Jurkat, Clone E6-1 (cell line): ENCODE data around the gene ANTKMT. TPM values are rescaled to one million over a fixed set of nuclear protein-coding genes. Genes with fewer than 3 reads are reported as not detected.

ENCODE experiments used
- DNase-seq: peaks from one replicate; pipeline ENCODE4 v3.0.0-alpha.2; 2011; ENCODE audit warnings: low read depth, low spot score
- H3K4me3 ChIP-seq: 2 replicates; pipeline ENCODE4 v1.5.1; 2011; ENCODE audit warnings: mild to moderate bottlenecking, low read length, control low read depth, moderate library complexity
- polyA plus RNA-seq: library from polyadenylated mRNA; unstranded; fragments of >200 nt; gene quantifications from one replicate; pipeline ENCODE4 v1.2.1, GENCODE V29; 2012; ENCODE audit warnings: missing spikeins; ENCODE audit not compliant: insufficient read length, insufficient read depth

ANTKMT gene
- polyA plus RNA-seq: 47.5 TPM

- H3K4me3 ChIP-seq: peak within 1 kb of the TSS; percentile 73
- peak; percentile 84 for DNase-seq
Measured at GRCh38 chr16:720990-721764, at the start of gene ANTKMT. TSS of gene ANTKMT (plus strand) at chr16:721146. CDS start at chr16:721275, 129 bp downstream.

GRCh38 chr16:671353-672131, 49.4 kb upstream of the ANTKMT start:
- DNase-seq: no peak
- no peak overlapping the region for H3K4me3 ChIP-seq

GRCh38 chr16:672371-672770, 48.6 kb upstream of the ANTKMT start:
- DNase-seq: no peak
- no peak overlapping the region for H3K4me3 ChIP-seq

- DNase-seq: no peak
- no peak overlapping the region for H3K4me3 ChIP-seq
Measured at GRCh38 chr16:672851-673250, 48.1 kb upstream of the ANTKMT start.

- no peak for DNase-seq
- no peak overlapping the region for H3K4me3 ChIP-seq
Measured at GRCh38 chr16:673399-673991, 47.5 kb upstream of the ANTKMT start.

- DNase-seq: no peak
- H3K4me3 ChIP-seq: no peak overlapping the region
Measured at GRCh38 chr16:674214-674881, 46.6 kb upstream of the ANTKMT start.

GRCh38 chr16:674968-675883, 45.7 kb upstream of the ANTKMT start, which contains the start of gene RHBDL1:
TSS of gene RHBDL1 (plus strand) at chr16:675671. CDS start at chr16:675791, 120 bp downstream.
- DNase-seq: no peak
- H3K4me3 ChIP-seq: no peak within 1 kb of the TSS

- H3K4me3 ChIP-seq: no peak overlapping the region
- DNase-seq: no peak
Measured at GRCh38 chr16:675884-676564, 44.9 kb upstream of the ANTKMT start.

- no peak overlapping the region for H3K4me3 ChIP-seq
- no peak for DNase-seq
Measured at GRCh38 chr16:676565-676902, 44.4 kb upstream of the ANTKMT start.

- DNase-seq: no peak
- H3K4me3 ChIP-seq: no peak overlapping the region
Measured at GRCh38 chr16:676913-677312, 44.0 kb upstream of the ANTKMT start.

GRCh38 chr16:677316-678190, 43.4 kb upstream of the ANTKMT start:
- no peak overlapping the region for H3K4me3 ChIP-seq
- DNase-seq: no peak

GRCh38 chr16:678209-678857, 42.6 kb upstream of the ANTKMT start:
- no peak overlapping the region for H3K4me3 ChIP-seq
- no peak for DNase-seq

GRCh38 chr16:678858-679813, 41.8 kb upstream of the ANTKMT start:
- H3K4me3 ChIP-seq: peak overlapping the region; percentile 54
- peak; percentile 47 for DNase-seq

GRCh38 chr16:679814-680624, 40.9 kb upstream of the ANTKMT start, which contains the start of gene STUB1:
TSS of gene STUB1 (plus strand) at chr16:680410. CDS start at chr16:680526, 116 bp downstream.
- peak within 1 kb of the TSS; percentile 59 for H3K4me3 ChIP-seq
- peak; percentile 60 for DNase-seq

- H3K4me3 ChIP-seq: peak overlapping the region; percentile 59
- DNase-seq: no peak
Measured at GRCh38 chr16:680625-680945, 40.4 kb upstream of the ANTKMT start.
